Stimulated activated CD4-positive, alpha-beta T cell treated with anti-CD3 and anti-CD28 coated beads, Interleukin-12 subunit alpha, Interleukin-12 subunit beta, amount 100 ng/mL, for 4 hours (primary cell): ENCODE data around the gene NES.

Experiments used
- DNase-seq: peaks from one replicate; pipeline ENCODE4 v3.0.0-alpha.2; 2020

NES gene

GRCh38 chr1:156660752-156661112, 16.5 kb downstream of the NES start:
- DNase-seq, result no peak

- peak; percentile 92 for DNase-seq
Observed at GRCh38 chr1:156659988-156660751, 17.0 kb downstream of the NES start.

DNA sequence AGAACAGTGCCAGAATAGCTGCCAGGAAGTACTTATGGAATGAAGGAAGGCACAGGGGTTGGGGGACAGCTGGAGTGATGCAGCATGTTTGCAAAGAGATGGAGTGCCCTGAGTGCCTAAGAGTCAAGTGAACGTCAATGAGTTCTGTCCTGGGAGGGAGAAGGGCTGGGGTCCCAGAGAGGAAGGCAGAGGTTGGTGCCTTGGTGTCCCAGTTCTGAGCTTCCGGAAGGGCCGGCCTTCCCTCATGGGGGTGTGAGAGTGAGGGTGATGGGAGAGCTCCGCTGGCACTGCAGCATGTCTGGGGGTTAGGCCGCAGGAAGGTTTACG, 17.6 kb downstream of the NES start:
- DNase-seq, result no peak

DNA sequence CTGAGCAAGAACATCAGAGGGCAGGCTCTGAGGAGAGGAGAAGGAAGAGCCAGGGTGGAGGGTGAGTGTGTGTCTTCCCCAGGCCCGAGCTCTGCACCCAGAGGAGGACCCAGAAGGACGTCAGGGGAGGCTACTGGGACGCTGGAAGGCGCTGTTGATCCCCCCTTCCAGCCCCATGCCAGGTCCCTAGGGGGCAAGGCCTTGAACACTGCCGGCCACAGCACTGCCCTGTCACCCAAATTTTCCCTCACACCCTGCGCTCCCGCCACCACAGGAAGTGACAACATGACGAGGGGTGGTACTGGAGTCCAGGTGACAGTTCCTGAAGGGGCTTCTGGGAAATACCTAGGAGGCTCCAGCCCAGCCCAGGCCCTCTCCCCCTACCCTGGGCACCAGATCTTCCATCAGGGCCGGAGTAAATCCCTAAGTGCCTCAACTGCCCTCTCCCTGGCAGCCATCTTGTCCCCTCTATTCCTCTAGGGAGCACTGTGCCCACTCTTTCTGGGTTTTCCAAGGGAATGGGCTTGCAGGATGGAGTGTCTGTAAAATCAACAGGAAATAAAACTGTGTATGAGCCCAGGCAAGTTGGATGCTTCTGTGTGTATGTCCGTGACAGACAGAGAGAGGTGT, 18.1 kb downstream of the NES start:
- DNase-seq, result no peak

GRCh38 chr1:156658496-156658895, 18.7 kb downstream of the NES start:
- DNase-seq, result no peak

GRCh38 chr1:156657741-156658319, 19.4 kb downstream of the NES start:
- DNase-seq, result no peak

DNA sequence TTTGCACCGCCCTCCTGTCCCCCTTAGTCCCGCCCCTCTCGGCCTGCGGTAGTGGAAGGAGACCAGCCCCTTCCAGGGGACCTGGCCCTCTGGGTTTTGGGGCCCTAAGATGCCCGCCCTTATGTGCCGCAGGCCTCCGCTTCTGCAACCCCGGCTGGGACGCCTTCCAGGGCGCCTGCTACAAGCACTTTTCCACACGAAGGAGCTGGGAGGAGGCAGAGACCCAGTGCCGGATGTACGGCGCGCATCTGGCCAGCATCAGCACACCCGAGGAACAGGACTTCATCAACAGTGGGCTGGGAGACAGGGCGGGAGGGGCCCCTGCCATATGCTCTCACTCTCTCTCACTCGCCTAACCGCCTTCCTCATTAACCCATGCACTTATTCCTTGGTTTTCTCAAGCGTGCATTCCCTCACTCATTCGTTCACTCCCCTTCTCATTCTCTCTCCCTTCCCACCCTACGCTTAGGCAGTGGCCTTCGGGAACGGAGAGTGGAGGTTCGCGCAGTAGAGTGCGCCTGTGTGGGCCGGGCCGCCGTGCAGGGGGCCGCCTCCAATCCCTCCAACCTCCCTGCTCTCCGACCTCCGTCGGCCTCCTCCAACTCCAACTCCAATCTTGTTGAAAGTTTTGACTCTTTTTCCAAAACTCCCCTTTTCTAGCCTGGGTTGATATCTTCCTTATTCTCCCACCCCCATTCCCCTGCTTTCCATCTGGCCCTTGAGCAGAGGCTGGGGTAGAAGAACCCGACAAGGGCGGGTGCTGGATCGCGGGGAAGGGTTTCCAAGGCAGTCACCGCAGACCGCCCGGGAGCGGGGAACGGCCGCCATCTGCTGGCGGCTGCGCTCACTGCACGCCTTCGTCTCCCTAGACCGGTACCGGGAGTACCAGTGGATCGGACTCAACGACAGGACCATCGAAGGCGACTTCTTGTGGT, 20.1 kb downstream of the NES start:
- peak; percentile 80 for DNase-seq

DNA sequence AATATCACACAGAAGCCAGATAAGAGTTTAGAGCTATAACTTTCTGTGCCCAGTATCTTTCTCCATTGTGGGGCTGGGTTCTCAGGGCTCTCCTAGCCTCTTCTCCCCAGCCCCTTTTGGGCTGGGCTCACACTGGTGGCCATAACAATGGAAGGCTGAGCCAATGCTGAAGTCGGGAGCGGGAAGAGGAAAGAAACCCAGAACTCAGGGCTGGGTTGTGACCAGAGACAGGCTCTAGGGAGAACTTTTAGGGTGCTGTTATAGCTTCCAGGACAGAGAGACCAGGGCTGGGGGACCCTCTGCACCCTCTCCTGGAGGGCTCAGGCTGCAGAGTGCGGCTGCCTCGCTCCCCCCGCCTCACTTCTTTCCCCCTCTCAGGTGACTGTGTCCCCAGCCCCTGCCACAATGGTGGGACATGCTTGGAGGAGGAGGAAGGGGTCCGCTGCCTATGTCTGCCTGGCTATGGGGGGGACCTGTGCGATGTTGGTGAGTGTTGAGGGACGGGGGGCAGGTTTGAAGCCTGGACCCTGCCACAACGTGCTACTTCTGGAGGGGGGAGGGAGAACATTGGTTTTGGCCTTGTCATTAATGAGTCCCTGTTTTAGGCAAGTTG, 21.2 kb downstream of the NES start:
- no peak for DNase-seq

GRCh38 chr1:156655151-156655903, 21.9 kb downstream of the NES start:
- DNase-seq, result no peak

- DNase-seq, result no peak
Observed at GRCh38 chr1:156654700-156655099, 22.5 kb downstream of the NES start.

GRCh38 chr1:156652992-156653355, 24.2 kb downstream of the NES start:
- no peak for DNase-seq

DNA sequence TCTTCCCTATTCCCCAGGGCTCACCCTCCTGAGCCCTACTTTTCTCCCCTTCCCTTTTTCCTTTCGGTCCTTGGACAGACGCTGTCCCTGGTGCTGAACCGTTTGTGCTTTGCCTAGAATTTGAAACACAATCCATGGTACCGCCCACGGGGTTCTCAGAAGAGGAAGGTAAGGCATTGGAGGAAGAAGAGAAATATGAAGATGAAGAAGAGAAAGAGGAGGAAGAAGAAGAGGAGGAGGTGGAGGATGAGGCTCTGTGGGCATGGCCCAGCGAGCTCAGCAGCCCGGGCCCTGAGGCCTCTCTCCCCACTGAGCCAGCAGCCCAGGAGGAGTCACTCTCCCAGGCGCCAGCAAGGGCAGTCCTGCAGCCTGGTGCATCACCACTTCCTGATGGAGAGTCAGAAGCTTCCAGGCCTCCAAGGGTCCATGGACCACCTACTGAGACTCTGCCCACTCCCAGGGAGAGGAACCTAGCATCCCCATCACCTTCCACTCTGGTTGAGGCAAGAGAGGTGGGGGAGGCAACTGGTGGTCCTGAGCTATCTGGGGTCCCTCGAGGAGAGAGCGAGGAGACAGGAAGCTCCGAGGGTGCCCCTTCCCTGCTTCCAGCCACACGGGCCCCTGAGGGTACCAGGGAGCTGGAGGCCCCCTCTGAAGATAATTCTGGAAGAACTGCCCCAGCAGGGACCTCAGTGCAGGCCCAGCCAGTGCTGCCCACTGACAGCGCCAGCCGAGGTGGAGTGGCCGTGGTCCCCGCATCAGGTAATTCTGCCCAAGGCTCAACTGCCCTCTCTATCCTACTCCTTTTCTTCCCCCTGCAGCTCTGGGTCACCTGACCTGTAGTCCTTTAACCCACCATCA, 24.8 kb downstream of the NES start:
- DNase-seq, result no peak

GRCh38 chr1:156648951-156649350, 28.3 kb downstream of the NES start:
- DNase-seq, result no peak

GRCh38 chr1:156648496-156648895, 28.7 kb downstream of the NES start:
- DNase-seq, result no peak

DNA sequence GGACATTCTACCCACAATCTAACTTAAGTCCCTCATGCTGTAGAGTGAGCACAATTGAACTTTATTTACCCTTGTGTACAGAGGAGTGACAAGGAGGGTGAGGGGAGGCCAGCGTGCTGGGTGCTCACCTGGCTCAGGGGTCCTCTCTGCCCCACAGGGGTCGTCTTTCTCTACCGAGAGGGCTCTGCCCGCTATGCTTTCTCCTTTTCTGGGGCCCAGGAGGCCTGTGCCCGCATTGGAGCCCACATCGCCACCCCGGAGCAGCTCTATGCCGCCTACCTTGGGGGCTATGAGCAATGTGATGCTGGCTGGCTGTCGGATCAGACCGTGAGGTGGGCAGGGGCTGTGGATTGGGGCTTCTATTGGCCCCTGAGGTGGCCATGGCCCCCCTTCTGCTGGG, 29.9 kb downstream of the NES start:
- no peak for DNase-seq

- no peak for DNase-seq
Observed at GRCh38 chr1:156646738-156647211, 30.4 kb downstream of the NES start.

DNA sequence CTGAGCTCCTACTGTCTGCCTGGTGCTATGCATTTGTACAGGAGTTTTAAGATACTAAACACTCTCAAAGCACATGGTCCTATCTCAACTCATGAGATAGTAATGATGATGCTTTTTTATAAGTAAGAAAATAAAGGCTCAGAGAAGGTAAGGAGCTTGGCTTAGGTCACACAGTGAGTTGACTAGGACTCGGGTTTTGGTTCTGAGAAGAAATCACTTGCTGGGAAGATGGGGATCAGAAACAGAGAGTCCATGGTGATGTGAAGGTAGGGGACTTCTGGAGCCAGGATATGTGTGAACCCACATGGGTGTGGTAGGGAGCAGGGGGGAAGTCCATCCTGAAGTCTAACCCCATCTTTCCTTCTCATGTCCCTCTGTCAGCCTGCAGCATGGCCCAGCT, 31.5 kb downstream of the NES start:
- no peak for DNase-seq

- no peak for DNase-seq
Observed at GRCh38 chr1:156645056-156645455, 32.2 kb downstream of the NES start.

DNA sequence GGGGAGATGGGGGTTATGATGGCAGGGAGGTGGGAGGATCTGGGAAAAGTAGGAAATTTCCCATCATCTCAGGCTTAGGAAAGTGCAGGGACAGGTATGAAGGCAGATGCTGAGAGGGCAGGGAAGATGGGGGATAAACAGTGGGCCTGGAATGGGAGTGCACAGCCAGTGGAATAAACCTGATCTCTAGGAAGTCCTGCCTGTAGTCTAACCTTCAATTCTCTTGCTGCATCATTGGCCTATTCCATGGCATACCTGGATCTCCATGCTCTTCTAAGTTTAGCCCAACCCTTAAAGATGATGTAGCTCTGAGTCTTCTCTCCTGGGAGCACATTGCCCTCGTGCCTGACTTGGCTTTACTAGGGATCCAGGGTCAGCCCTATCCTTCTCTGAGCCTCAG, 32.6 kb downstream of the NES start:
- no peak for DNase-seq

- DNase-seq, result no peak
Observed at GRCh38 chr1:156644146-156644545, 33.1 kb downstream of the NES start.

DNA sequence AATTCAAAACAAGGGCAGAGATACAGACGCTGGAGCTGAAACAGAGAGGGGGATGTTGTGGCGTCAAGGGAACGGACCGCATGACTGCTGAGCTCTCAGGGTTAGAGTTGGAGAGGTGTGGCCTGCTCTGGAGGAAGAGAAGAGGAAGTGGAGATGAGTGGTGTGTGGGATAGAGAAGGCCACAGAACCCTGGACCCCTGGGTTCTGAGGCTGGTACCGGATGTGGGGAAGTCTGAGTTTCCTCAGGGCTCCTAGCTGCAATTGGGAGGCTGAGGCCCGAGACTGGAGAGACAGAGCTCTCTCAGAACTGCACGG, 33.5 kb downstream of the NES start:
- DNase-seq, result no peak
